OCI-LY1 (cell line): ENCODE measurements around the gene CYP4F2.

ENCODE experiments used
- EZH2 ChIP-seq: fragments of 200-600 bp; sonication (generic), shearing (Covaris generic); IDR thresholded peaks from 2 replicates; pipeline ENCODE4 v1.8.0; 2017; ENCODE audit warnings: borderline replicate concordance, mixed run types, mild to moderate bottlenecking, antibody characterized with exemption, low read length, moderate library complexity, mixed read lengths
- TF ChIP-seq, protein P1 (sequence below): fragments of 200-600 bp; sonication (generic), shearing (Covaris generic); IDR thresholded peaks from 2 replicates; pipeline ENCODE4 v1.5.1; 2017; ENCODE audit warnings: mild to moderate bottlenecking, antibody characterized with exemption, low read length, moderate library complexity, mixed read lengths

DNA sequence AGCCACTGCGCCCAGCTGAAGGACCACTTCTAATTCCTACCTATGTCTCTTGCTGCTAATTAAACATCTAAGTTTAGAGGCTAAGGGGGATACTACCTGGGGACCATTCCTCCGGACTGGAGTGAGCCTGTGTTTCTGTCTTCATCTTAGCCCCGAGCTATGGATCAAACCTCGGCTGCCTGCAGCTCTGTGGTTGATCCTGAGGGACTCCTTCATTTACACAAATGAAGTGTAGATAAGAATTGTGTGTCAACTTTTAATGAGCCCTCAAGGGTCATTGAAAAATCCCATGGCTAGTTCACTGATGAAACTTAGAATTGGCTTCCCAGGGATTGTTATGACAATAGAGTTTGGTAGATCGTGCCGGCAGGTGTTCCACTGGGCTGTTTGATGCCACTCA, 51.0 kb downstream of the CYP4F2 start:
- TF ChIP-seq, protein P1, sequence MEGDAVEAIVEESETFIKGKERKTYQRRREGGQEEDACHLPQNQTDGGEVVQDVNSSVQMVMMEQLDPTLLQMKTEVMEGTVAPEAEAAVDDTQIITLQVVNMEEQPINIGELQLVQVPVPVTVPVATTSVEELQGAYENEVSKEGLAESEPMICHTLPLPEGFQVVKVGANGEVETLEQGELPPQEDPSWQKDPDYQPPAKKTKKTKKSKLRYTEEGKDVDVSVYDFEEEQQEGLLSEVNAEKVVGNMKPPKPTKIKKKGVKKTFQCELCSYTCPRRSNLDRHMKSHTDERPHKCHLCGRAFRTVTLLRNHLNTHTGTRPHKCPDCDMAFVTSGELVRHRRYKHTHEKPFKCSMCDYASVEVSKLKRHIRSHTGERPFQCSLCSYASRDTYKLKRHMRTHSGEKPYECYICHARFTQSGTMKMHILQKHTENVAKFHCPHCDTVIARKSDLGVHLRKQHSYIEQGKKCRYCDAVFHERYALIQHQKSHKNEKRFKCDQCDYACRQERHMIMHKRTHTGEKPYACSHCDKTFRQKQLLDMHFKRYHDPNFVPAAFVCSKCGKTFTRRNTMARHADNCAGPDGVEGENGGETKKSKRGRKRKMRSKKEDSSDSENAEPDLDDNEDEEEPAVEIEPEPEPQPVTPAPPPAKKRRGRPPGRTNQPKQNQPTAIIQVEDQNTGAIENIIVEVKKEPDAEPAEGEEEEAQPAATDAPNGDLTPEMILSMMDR, result no peak
- TF ChIP-seq EZH2, result no peak
